Inflammatory macrophage treated with lipopolysaccharide for 4 hours (primary cell): ENCODE data around the gene RSU1.

Experiments used
- DNase-seq: peaks from one replicate; pipeline ENCODE4 v3.0.0-alpha.2; 2020

RSU1 gene

DNA sequence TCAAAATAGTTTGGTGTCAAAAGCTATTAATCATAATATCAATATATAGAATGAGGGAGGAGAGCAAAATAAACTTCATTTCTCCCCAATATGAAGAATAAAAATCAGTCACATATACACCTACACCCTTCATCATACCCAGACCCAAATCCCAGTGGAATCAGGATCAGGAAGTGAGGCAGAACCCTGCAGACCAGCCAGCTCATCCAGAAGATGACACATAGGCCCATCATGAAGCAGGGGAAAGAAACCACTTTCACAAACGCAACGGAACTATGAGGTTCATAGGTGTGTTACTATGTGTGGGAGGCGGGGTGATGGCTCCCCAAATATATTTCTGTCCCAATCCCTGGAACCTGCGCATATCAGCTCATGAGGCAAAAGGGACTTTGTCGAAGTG is 89.0 kb downstream of the RSU1 start:
- DNase-seq, result no peak

DNA sequence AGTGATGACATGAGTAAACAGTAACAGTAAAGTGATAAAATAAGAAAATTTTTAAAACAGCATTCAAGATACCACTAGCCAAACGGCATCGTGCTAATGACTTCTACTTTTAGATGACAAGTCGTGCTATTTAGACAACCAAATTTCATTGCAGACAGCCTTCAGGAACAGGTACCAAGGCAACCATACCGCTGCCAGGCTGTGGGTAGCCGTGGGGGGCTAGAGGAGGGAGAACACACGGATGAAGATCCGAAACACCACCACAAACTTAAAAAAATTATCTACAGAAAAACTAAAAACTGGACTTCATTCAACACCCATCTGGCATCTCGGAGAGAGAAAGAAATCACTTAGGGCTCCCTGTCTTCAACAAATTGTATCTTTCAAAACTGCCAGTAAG is 89.6 kb downstream of the RSU1 start:
- no peak for DNase-seq

DNA sequence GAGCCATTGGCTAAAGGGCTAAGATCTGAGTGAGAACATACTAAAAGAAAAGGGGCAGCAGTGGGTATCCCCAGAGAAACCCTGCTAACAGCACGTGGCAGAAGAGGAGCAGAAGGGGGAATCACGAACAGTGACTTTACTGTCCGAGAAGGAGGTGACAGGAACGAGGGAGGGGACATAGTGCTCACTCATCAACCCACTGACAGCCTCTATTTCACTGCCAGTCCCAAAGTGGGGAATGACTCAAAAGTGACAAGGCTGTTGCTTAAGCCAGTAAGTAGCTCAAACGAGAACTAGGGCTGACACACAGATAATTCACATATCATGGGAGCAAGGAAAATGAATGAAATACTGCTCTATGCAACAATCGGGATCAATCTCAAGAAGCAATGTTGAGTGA is 92.7 kb downstream of the RSU1 start:
- no peak for DNase-seq

DNA sequence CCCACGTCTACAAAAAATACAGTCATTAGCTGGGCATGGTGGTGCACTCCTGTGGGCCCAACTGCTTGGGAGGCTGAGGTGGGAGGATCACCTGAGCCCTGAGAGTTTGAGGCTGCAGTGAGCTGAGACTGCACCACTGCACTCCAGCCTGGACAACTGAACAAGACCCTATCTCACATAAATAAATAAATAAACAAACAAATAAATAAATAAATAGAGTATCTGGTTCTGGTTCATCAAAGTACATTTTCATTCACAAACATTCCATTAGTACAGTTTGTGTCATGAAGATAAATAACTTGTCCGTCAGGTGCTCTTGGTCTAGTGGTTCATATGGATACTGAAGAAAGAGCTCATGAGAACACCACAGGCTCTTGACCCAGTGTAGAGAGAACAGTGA is 96.4 kb downstream of the RSU1 start:
- no peak for DNase-seq

DNA sequence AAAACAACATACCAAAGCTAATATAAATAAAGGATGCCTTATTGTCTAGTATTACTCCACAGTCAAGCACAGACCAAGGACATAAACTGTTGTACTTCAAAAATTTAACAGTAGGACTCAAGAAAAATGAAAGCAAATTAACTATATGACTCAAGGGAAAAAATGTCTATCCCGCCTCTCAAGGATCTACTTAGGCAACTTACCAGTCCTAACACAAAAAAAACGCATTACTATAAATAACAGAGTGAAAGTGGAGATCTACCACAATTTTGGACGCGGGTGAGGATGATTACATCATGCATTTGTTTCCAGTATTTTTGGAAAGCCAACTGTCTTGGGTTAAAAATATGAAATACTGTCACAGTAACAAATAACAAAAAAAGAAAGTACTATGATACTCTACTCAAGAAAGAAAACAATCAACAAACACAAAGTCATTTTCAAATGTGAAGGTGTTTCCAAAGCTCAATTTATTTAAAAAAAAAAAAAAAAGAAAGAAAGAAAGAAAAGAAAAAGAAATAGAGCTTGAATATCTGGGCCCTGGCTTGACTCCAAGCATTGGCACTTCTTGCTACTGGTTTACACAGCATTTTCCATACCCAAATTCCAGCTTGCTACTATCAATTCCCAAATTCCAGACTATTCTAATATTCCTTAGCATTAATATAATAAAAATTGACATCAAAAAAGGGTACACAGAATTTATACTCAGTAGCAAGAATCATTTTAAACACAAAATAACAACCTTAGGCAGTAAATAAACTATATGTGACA is 99.4 kb downstream of the RSU1 start:
- DNase-seq, result no peak

DNA sequence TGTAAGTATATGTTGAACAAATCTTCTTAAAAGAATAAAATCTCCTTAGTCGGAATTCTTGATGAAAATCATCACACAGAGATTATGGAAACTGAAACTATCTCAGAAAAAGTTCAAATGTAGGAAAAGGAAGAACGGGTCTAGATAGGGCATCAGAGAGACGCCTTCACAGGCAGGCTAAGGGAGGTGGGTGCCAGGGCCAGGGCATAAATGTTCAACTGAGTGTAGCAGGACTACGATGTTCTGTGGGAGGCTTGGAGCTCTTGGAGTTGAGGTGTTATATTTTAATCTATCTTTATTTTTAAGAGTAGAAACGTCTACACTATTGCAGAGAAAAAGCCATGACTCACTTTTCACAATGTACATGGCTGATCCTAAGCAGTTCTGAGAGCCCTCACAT is 101.2 kb downstream of the RSU1 start:
- no peak for DNase-seq

DNA sequence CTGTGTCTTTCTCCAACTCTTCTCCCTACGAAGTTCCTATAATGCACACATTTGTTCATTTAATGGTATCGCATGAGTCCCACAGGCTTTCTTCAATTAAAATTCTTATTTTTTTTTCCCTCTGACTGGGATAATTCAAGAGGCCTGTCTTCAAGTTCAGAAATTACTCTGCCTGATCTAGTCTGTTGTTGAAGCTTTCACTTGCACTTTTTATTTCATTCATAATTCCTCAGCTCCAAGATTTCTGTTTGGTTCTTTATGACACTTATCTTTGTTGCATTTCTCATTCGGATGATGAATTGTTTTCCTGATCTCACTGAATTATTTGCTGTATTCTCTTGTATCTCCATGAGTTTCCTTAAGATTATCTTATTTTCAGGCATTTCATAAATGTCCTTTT is 103.9 kb downstream of the RSU1 start:
- DNase-seq, result no peak

DNA sequence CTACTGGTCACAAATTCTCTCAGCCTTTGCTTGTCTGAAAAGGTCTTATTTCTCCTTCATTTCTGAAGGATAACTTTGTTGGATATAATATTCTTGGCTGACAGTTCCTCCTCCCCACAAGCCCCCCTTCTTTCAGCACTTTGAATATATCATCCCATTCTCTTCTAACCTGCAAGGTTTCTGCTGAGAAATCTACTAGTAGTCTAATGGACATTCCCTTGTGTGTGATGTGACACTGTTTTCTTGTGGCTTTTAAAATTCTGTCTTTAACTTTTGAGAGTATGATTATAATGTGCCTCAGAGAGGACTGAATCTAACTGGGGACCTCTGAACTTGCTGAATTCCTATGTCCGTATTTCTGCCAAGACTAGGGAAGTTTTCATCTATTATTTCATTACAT is 104.3 kb downstream of the RSU1 start:
- no peak for DNase-seq

DNA sequence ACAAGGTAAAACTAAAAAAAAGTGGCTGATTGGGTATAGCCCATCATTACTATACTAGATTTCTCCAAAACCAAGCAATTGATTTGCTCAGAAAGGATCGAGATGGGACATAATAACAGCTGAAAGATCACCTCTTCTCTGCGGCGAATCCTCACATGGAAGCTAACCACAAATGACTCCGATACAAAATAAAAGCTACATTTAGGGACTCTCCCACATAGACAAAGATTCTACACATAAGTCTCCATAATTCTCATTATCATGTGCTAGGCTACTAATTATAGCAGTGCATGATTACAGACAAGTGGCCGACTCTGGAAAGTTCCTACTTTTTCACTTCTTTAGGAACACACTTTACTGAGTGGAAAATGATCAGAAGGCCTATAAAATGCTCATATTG is 116.9 kb downstream of the RSU1 start:
- DNase-seq, result no peak

DNA sequence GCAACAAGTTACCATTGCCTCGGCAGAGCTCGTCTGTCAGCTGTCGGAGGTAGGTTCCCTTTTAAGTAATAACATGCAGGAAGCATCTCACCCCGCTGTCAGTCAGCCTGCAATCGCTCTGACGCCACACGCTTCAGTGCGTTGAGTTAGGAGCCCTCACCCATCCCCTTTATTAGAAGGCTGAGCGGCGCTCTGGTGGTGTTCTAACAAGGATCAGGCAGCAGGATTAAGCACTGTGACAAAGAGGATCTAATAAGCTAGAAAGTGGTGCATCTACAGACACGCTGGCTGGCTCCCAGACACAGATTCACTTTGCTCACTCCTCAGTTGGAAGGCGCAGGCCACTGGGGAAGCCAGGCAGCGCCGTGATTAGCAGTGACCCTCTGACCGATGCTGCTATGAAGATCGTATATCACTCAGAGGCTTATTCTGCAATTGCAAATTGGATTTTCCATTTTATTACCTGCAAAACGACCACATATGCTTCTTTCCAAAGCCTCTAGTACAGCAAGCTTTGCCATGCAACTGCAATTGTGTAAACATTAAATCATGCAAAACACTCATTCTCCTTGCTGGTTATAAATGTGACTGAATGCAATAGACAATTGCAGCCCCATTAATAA is 117.7 kb downstream of the RSU1 start:
- DNase-seq, result no peak

DNA sequence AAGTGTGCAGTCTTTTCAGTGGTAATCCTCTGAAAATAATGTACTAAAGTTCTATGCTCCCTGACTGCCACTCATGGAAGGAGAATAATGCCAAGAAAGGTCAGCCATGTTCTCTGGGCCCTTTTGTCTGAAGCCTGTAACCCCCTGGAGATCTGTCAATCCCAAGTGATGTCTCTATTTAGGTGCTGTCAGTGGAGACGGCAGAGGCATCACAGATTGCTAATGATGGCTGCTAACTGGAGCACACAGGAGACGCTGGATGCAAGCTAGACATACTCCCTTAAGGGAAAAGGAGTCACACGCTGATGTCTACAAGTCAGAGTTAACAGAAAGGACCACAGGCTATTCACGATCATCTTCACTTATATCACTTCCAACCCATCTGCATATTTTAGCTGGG is 118.8 kb downstream of the RSU1 start:
- no peak for DNase-seq

DNA sequence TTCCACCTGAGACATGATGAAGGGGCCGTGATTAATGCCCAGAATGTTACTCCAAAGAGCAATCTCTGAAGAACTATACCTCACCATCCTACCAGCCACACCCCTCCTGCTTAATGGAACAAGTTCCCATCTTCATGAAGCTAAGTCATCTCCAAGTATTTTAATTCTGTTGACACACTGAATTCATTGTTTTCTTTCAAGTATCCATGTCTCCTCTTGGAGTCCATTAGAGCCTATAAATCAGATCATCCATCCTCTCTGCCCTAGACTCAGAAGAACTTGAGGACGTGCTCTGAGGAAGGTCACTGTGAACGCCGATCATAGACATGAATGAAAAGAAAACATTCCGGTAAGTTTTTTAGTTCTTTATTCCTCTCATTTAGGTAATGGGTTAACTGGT is 126.8 kb downstream of the RSU1 start:
- no peak for DNase-seq

DNA sequence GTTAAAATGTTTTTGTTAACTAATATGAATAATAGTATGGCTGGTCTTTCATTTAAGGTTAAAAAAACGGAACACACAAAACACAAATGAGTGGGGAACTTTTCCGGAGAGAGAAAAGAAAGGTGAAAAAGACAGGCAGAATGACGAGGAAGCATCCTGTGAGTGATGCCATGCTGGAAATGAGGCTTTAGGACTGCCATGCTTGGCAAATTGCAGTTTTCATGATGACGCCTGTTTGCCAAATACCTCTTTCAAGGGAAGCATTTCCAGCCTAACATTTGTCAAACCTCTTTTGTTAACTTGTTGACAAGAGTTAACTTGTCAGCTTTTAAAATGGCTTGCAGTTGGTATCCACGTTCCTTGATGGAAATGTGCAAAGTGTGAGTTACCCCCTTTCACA is 127.5 kb downstream of the RSU1 start:
- DNase-seq, result no peak

DNA sequence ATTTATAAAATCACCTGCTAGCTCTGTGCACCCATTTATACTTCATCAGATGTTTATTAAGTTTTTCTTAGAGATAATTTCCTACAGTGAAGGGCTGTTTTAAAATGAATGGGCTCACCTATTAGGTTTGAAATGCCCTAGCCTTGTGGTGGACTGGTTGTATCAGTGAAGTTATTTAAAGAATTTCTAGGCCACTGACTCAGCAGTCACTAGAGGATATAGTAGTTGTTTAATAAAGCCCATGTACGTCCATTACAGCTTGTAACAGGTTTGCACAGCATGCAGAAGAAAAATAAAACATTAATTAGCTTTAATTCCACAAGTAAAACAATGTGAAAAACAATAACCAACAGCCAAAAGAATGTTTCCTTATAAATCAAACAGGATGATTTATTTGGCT is 128.0 kb downstream of the RSU1 start:
- DNase-seq, result no peak

DNA sequence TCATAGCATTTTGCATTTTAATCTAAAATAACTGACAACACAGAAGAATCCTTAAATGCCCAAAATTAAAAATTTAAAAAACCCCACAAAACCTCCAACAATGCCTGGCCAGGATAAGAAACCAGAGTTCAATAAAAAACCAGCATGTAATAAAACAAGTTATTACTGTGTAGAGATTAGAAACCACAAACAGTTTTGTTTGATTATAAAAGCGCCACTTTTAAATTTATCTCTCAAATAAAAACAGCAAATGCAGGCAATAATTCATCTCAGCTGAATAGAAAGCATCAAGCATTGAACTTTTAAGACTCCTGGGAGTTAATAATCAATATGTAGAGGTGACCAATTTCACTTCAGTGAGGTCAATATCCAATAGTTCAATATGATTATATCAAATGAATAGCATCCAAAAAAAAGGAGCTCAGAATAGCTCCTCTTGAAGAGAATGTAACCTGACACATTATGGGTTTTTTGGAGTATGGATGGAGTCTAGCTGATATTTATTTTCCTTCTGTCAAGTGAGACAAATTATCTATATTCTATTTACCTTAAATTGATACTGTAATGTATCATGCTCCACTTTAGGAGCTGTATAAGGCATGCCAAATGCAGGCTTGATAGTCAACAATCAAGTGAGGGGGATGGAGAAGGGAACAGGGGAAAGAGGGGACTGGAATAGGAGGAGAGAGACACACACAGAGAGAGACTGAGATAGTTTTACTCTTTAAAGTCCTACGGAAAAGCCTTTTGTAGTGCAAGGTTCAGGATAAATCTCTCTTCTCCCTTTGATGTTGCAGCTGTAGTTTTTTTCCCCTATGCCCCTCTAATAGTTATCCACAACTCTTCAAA is 130.9 kb downstream of the RSU1 start:
- no peak for DNase-seq

DNA sequence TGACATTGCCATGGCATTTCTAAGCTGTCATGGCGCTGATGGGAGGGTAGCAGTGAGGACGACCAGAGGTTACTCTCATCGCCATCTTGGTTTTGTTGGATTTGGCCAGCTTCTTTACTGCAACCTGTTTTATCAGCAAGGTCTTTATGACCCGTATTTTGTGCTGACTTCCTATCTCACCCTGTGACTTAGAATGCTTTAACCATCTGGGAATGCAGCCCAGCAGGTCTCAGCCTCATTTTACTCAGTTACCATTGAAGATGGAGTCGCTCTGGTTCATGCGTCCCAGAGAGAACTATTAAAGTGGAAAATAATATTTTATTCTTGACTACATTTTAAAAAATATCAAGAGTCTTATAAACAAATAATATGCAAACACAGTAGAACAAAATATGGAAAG is 131.7 kb downstream of the RSU1 start:
- DNase-seq, result no peak

DNA sequence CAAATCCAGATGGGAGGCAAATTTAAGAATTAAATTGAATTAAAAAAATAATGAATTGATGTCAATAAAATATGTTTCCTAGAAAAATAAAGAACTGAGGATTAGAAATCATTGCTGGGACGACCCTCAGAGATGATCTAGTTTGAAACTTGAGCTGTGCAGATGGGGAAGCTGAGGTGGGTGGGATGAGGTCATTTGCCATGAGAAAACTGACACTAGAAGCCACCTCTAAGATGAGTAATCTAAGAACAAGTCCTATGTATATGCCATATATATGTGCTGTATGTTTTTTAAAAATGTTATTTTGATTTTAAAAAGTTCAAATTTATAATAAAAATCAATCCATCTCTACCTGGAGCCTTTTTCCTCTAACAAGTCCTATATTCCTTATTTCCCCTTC is 135.7 kb downstream of the RSU1 start:
- peak; percentile 49 for DNase-seq

DNA sequence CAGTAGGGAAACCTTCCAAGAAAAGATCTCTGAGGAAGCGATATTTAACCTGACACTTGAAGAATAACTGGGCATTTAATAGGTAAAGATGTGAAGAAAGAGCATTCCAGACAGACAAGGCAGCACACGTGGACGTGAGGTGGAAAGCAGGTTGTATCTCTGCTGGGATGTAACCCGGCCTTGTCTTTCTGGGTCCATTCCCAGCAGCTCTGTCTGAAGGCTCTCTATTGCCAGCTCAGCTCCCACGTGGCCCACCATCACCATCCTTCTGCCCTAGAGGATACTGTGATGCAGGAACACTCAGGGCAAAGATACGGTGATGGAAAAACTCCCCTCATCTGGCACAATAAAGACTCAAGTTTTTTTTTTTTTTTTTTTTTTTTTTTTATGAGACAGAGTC is 137.7 kb downstream of the RSU1 start:
- DNase-seq, result no peak

DNA sequence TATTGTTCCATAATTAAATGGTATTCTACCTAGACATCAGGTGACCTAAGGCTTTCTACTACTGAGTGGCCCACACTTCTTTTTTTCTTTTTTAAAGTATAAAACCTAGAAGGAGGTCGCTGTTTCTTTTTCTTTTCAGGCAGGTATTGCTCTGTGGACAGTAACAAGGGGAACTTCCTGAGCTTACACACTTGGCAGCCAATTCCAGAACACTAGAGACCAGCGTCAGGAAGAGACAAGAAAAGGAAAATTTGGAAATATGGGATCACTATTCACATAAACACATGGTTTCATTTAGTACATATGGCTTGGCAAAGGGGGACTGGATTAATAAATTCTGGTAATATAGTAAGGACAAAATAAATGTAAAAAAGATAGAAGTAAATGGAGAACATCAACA is 141.9 kb downstream of the RSU1 start:
- no peak for DNase-seq

DNA sequence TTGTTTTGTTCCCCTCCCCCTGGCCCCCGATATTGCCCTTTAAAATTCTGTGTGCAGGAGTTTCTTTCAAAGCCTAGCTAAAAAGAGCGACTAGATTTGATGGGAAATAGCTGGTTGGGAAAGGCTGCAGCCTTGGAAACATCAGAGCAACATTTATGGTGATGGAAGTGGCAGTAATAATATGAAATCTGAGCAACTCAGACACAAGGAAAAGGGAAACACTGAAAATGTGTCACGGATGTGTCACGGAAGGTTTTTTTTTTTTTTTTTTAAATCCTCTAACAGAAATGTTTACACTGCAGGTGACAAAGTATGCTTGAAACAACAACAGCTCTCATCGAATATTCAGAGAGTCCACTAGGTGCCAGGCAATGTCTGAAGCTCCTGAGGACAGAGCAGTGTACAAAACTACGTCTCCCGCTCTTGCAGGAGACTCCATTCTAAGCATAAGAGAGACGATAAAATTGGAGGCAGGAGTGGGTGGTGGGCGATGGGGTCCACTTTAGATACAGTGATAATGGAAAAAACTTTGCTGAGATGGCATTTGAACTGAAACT is 143.0 kb downstream of the RSU1 start:
- no peak for DNase-seq

DNA sequence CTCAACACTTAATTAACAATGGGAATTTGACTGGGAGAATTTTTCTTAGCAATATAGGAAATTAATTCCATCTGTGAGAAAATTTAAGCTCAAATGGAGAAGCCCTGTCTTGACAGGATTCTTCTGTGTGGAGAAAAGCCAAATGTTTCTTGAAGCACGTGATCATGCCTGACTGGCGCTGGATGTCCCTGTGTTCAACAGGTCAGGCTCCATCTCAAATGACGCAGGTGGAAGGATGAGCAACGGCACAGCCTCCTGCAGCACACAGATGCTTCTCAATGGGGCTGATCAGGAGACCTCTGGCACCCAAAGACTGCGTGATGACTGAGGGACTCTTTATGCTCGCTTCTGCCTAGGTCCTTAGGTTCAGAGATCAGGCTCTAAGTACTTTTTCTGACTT is 143.8 kb downstream of the RSU1 start:
- no peak for DNase-seq

DNA sequence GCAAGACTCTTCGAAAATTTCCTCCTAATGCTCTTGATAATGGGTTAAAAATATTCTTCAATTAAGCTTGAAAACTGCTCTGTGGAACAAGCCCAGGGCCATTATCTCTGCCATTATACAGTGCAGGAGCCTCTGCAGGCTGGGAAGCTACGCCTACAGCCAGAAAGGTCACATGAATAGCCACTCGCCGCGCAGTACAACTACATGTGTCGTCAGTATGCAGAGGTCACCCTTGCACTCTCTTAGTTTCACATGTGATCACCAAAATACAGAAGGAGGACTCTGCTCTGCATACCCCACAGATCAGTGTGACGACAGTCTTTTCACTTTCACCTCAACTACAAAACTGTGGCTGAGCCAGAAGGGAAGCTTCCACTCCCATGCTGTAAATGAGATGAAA is 153.8 kb downstream of the RSU1 start:
- no peak for DNase-seq

DNA sequence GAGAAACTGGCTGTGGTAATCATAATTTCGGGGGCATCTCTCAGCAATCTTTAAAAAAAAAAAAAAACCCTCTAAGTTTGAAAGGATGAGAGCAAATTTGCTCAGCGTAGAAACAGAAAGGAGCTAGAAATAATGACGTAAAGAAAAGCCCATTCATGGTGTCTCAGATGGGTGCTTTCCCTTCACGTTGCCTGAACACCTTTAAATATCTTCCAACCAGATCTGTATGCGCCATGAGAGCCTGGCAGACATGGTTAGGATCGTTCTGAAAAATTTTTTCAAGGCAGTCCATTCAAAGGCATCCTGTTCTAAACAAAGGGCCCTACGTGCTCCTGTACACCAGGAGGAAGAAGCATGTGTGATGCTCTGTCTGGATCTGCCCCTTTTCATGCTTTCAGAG is 154.3 kb downstream of the RSU1 start:
- DNase-seq, result no peak

DNA sequence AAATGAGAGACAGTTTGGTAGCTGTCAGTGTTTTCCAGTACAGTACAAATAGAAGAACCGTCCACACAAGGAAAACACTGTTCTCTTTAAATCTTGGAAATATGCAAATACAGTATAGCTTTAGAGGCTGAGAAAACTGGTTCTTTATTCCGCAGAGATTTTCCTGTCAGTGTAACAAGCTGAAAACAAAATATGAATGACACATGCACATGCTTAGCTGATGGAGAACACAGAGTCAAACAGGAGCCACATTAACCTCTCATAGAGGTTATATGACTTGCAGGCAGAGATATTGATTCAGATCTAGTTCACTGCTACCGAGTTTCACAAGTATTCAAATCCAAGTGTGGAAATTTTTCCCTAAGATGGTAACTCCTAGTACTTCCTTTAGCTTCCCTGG is 160.3 kb downstream of the RSU1 start:
- DNase-seq, result no peak
